Urothelium cell line (cell line): ENCODE measurements around the gene NTM.
A peak's percentile ranks its signal among the peaks of the same experiment; 100 is the strongest.

ENCODE experiments used
- DNase-seq: peaks from one replicate; pipeline ENCODE4 v3.0.0; 2011; ENCODE audit warnings: low spot score, mixed read lengths
- FAIRE-seq: peaks from 2 replicates; lab custom pipeline; 2011; peaks lifted over from hg19 to GRCh38; lab: Jason Lieb, UNC

The NTM gene

DNA sequence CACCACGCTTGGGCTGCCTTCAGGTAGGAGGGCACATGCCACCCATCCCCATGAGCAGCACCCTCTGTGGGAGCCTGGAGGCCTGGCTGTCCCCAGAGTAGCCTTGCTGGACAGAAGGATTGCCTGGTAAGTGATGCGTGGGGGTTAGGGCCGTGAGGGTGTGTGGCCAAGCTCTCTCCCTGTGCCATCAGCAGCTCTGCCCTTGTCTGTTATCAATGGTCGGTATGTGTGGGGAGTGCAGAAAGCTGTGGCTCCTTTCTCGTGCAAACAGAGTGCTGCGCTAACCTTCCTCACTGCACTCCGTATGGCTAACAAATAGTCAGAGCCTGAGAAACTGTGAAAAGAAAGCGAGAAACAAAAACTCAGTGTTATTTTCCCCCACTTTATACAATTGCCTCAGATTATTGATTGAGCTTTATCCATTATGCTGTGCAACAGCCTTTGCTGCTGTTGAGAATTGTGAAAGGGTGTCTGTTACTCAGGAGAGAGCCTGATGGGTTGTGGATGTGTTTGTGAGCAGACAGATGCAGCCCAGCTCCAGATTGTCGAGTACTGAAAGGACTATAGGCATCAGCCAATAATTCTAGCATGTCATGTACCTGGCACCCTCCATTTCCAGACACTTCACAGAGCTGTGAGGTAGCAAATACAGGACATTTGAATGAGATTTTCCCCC, 432.2 kb downstream of the NTM start:
- FAIRE-seq (no peak), DNase-seq (no peak)

DNA sequence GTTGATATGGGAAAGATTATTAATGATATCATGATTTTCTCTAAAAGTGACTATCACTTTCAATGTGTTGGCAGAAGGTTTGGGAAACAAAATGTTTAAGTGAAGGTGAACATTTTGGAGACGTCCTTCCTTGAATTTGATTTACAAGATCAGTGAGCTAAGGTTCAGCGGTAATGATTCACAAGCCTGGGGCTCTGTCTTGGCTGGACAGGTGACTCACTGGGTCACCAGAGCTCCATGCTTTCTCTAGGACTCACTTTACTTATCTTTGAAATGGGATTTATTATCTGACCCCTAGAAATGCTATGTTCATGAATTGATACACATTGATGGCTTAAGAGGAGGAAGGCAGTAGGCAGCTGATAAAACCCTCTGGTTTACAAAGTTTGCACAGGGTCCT, 437.5 kb downstream of the NTM start:
- DNase-seq (no peak), FAIRE-seq (no peak)

DNA sequence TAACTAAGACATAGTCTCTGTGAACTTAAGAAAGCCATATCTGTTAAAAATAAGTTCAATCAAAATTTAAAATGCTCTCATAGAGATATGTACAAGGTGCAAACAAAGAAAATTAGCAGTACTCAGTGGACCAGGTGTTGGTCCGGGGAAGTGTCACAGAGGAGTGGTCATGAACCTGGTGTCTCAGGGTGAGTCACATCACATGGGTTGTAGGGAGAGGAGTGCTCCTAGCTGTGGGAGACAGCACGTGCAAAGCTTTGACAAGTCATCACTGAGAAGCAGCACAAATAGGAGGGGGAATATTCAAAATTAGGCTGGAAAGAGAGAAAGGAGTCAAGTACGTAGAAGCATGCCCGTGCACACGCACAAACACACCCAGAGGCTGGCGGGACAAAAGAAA, 438.1 kb downstream of the NTM start:
- FAIRE-seq (no peak), DNase-seq (peak; percentile 8)

DNA sequence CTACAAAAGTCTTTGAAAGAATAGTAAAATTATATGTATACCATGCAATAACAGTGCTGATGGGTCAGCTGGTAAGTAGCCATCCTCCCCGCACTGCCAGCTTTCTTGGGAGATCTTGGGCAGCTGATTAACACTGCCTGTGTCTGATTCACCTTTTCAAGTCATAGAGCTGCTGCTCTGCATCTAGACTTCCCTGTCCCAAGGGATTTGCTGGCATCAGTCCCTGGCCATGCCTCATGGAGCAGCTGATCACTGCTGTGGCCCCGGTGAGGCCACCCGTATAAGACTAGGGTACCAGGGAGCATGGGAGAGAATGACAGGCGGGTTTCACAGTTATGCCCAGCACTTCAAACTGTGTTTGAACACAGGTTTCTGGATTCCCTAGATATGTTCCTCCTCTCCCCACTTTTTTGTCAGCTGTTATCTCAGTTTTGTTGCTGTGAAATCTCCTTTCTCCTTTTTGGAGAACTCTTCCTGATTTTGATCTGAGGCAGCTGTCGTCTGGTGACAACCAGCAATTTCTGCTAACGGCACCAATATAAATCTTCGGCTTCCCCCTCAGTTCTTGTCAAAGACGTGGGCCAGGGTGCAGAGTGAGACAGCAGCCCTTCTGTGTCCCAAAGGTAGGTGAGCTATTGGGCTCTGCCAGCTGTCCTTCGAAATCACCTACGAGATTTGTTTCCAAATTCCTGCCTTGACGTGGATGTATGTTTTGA, 438.9 kb downstream of the NTM start:
- DNase-seq (no peak), FAIRE-seq (no peak)

DNA sequence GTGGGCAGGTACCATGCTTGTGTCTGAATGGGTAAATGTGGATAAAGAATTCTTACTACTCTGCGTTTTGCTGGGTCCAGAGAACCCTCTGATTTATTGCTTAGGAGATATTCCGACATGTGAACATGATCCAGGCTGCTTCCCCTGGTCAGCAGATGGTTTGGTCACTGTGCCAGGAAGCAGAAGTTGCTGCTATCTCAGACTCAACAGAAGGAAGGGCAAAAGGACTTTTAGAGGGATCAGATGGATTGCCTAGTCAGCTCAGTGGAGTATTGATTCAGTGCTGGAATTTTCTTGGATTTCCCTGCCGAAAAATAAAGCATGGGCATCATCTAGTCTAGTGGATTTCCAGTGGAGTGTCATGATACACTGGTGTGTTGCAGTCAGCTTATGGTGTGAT, 440.1 kb downstream of the NTM start:
- FAIRE-seq (no peak), DNase-seq (no peak)

DNA sequence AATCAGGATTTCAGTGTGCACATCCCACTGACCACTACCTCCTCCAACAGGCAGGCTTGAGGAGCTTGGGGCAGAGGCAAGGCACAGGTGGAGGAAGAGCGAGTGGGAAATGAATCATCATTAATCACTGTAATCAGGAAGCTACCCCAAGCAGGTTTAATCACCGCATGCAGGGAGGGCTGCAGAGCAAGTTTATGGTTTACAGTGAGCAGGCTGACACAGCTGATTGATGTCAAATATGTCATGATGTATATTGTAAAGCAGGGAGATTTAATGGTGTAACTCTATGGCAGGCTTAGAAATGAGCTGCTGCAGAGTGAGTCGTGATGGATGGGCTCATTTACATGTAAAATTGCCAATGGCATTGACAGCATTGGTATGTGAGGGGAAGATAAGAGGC, 441.0 kb downstream of the NTM start:
- DNase-seq (no peak), FAIRE-seq (no peak)

DNA sequence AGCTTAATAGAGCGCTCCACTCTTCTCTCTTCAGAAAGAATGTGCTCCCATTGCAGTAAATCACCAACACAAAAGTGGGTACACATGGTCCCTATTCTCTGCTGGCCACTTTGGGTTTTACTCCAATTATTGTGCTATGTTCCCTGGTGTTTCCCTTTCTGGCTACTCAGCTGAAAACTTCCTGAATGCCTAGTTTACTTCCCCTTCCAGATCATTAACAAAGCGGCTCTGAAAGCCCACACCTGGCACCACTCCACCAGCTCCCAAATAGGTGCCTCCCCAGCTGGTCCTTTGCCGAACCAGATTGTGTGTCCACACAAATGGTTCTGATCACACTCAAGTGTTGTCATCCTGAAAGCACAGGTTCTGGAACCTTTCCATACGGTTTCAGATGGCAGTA, 443.7 kb downstream of the NTM start:
- FAIRE-seq, result no peak
- DNase-seq, result no peak

DNA sequence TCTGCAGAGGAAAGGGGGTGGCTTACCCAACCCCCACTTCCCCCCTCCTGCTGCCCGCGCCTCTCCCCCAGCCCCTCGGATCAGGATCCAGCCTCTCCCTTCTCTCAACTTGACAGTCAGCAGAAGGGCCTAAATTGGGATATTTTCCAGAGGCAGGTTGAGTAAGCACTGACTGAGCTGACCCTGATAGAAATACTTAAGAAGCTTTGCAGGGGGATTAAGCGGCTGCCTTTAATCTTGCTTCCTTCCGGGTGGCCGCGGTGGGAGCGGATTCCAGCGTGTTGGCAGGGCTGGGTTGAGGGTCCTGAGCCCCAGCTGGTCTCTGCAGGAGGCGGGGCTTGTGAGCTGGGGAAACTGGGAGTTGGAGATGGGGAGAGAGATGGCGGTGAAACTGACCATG, 445.2 kb downstream of the NTM start:
- FAIRE-seq, result no peak
- no peak for DNase-seq

DNA sequence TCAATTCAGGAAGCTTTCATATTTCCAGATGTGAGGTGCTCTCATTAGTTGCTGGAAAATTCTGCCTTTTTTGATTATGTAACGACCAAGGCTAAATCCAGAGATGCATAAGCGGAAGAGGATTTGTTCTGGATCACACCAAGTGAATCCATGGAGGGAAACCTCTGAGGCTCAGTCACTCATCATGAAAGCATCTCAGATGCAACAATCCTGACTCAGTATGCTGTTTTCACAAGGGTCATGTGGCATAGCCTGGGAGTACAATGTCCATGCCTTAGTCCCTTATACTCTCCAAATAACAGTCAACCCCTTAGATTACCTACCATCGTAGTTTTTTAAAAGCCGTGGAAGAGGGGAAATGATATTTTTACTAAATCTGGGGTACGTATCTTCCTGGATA, 445.6 kb downstream of the NTM start:
- DNase-seq, result no peak
- no peak for FAIRE-seq

DNA sequence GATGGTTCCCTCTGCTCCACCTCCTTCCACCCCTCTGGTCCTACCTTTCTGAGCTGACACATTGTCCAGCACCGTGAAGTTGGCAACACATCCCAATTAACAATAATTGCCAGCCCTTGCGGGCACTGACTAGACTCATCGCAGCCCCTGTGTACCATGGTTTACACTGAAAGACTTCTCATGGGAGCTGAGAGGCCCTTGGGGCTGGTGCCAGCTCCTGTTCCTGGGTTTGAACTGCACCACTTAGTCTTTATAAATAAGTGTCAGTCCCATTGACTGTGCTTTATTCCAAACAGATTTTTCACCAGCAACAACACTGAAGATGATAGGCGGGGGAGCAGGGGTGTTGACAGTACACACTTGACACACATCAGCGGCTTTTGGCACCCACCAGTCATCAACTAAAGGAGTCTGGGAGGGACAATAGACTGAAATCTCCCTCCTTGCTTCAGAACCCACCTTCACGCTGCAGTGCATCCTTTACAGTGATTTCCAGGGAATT, 447.3 kb downstream of the NTM start:
- DNase-seq, result no peak
- FAIRE-seq, result no peak

DNA sequence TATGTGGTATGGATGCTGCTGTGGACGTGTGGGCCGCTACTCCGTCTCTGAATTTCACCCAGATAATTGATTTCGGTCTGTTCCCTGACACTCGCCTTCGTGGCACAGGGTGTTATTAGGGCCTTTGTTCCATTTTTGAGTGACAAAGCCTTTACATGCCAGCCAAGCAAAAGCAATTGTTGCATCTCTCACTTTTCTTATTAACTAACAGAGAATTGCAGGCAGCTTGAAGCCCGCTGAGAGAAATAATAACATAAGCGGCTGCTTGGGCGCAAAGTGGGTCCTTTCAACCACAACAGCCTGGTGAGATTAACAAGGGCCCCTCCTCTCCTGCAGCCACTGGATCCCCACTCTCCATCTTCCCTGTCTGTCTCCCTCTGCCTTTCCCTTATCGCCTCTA, 449.4 kb downstream of the NTM start:
- FAIRE-seq, result no peak

DNA sequence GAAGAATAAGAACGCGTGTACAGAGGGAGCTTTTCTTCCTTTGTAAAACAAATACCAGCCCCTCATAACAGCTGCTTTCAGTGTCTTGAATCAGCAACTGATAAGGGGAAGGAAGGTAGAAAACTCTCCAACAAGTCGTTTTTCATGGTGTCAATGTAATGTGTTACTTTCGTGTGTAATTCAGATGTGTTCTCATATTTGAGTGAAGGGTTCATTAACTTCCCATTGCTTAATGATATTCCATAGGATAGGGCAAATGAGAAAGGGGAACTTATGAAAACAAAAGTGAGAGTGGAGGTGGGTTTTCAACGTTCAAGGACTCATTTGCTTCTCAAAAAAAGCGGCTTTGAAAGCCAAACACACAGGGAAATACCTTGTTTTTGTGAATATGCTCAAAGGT, 452.1 kb downstream of the NTM start:
- no peak for DNase-seq
- FAIRE-seq, result no peak

More for the DNA sequence above, 449.4 kb downstream of the NTM start:
- no peak for DNase-seq

DNA sequence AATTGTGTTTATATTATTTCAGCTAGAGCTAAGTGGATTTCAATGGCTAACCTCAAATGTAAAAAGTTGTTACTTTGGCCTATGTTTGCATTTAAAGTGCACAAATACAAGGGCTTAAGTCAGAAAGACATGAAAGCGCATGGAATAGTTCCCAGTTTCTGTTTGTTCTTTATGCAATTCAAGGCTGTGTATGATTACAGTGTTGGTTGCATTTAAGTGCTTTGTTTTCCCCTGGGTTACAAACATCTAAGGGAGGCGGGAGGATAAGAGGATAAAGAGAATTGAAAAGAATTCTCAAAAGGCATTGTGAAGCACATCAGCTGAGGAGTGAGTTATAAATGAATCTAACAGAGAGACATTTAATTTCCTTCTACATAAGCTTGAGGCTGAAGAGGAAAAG, 453.4 kb downstream of the NTM start:
- no peak for FAIRE-seq
- DNase-seq, result no peak

DNA sequence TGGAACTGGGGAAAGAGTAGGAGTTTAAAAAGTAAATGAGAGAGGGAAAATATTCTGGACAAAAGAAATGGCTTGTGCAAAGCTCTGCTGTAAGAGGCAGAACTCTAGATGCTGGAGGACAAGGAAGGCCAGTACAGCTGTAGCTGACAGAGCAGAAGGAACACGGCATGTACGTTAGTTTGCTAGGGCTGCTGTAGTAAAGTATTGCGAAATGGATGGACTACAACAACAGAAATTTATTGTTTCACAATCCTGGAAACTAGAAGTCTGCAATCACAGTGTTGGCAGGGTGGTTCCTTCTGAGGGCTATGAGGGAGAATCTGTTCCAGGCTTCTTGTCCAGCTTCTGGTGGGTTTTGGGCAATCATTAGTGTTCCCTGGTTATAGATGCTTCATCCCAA, 454.4 kb downstream of the NTM start:
- FAIRE-seq (no peak), DNase-seq (no peak)

DNA sequence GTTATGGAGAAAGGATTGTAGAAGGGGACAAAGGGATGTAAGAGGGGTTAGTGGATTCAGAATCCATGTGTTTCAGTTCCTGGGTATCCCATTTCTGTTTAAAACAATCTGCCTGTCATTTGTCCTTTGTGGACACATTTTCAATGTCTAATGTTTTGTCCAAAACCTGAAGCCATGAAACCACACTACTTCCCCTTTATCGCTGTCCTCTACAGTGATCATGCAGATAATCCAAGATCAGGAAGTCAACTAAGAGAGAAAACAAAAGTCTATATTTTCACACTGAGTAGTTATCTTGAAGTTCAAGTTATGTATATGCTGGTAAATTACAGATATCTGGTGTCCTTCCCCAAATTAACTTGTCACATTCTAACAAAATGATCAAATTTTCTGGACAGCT, 457.0 kb downstream of the NTM start:
- no peak for DNase-seq
- no peak for FAIRE-seq

DNA sequence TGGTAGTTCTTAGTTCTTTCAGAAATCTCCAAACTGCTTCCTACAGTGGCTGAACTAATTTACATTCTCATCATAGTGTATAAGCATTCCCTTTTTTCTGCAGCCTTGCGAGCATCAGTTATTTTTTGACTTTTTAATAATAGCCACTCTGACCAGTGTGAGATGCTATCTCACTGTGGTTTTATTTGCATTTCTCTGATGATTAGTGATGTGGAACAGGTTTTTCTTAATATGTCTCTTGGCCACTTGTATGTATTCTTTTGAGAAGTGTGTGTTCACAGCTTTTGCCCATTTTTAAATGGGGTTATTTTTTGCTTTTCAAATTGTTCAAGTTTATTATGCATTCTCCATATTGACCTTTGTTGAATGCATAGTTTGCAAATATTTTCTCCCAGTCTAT, 459.3 kb downstream of the NTM start:
- no peak for DNase-seq
- FAIRE-seq, result no peak

DNA sequence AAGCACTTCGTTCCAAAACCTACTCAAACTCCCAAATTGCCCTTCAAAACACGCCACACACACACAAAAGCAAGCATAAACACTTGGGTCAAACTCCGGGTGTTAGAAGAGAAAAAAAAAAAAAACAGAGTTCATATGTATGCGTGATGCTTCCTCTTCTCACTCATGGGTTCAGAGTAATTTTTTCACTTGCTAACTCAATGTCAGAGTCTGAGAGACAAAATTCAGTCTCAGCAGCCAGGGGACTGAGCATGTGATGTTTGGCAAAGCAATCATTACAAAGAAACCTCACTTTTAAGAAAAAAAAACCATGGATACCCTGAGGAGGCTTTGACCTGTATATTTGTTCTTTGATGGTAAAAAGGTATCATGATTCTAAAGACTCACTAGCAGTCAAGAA, 461.7 kb downstream of the NTM start:
- FAIRE-seq (no peak), DNase-seq (no peak)

DNA sequence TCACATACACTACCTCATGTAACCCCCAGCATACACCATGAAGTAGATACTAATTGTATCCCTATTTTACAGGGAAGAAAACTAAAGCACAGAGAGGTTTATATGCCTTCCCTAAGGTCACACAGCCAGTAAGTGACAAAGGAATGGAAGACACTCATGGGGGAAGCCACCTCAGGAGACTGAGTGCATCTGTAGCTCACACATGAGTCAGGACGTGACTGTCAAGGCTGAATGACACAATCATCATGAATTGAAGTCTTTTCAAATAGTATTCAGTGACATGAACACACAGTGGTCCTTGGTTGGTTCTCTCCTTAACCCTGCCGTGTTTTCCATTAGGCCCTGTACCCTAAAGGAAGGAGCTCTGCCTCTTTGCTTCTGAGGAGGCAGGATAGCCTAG, 463.0 kb downstream of the NTM start:
- FAIRE-seq (no peak), DNase-seq (no peak)

DNA sequence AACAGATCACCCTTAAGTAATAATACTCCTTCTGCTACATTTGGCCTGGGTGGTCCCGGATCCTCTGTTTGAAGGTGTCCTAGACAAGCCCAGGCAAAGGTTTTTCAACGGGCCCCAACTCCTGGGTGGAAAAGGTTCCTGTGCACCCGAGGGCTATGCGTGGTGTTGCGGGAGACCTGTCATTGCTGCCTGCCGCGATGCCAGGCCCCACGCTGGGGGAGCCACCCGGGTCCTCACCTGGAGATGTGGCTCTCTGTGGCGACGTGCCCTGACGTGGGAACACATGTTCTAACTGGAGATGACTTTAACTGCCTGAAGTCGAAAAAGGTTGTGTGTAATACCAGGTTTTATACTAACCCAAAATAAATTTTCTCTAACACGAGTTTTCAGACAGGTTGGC, 467.1 kb downstream of the NTM start:
- DNase-seq (no peak), FAIRE-seq (no peak)

DNA sequence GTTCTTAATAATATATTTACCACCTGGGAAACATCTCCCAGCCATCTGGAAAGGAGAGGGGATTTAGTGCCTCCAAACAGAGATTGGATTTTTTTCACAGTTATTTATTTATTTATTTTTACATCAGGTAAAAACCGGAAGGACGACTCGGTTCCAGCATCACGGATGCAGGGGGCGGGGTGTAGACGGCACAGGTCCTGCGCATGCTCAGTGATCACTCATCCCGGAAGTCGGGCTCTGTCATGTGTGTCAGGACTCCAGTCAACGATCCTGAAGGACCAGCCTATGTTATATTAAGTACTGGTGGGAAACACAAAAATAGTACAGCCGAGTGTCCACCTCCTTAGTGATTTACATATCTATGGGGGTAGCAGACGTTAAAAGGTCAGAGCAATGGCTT, 467.6 kb downstream of the NTM start:
- FAIRE-seq, result no peak

DNA sequence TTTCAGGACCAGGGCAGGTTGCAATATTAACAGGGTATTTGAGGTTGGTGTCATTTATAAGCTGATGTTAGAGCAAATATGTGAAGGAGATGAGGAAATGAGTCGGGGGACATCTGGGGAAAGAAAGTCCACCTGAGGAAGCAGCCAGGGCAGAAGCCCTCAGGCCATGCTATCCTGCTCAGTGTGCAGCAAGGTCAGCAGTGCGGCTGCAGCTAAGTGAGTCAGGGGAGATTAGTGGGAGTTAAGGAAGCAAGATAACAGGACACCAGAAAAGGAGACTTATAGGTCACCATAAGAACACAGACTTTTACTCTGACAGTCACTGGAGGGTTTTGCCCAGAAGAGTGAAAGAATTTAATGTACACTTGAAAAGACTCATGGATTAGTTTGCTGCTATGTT, 468.9 kb downstream of the NTM start:
- DNase-seq, result no peak
- no peak for FAIRE-seq

More for the DNA sequence above, 467.6 kb downstream of the NTM start:
- no peak for DNase-seq

DNA sequence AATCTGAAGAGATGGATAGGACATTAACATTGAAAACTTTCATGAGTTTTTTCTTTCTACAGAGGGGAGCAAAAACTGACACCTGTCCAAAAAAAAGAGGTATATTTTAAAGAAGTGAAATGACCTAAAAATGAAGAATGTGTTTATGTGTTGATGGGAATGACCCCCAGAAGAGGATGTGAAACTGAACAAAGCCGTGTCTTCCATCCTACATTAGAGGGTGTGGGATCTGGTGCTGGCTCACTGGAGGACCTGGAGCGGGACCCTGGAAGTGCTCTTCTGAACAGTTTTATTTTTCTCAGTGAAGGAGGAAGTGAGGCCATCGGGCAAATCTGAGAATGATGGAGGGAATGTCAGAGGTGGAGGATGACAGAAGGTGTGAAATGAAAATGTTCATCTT, 470.1 kb downstream of the NTM start:
- no peak for FAIRE-seq
- DNase-seq, result no peak

DNA sequence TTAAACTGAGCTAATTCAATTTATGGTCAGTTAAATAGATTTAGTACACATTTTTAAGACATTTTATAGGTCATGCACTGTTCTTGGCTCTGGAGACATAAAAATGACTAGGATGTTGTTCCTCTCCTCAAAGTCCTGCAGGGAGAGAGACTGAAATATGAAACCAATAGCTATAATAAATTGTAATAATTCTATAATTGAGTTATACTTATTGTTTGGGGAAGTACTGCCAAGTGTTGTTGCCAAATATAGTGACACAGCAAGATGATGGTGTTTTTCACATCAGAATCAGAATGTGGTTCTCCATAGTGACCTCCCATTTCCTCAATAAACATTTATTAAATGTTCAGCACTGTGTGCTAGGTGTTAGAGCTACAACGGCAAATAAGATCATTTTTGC, 470.6 kb downstream of the NTM start:
- FAIRE-seq (no peak), DNase-seq (no peak)
